GM12878 (cell line): ENCODE measurements around the gene TMPRSS7. TPM values are rescaled to one million over a fixed set of nuclear protein-coding genes. Genes with fewer than 3 reads are reported as not detected.

Source experiments
- ATAC-seq: fragments of 200-7000 bp; cut with Tn5 transposase; 3 replicates; pipeline ENCODE4 v1.9.1; 2020; ENCODE audit warnings: mild to moderate bottlenecking, moderate library complexity
- BruUV-seq: library from RNA; stranded (reverse); fragments of 400-500 nt; replicated peaks from 2 replicates; lab custom pipeline; 2021; lab: Mats Ljungman, UMichigan
- CTCF ChIA-PET: fragments of 300-600 bp; sonication (Branson Sonifier 250); formaldehyde crosslinking; extraction: SDS; loops from one replicate; lab custom pipeline; 2021; ENCODE audit warnings: inconsistent platforms; lab: Yijun Ruan, JAX
- POLR2A ChIA-PET: fragments of 350-600 bp; formaldehyde crosslinking; extraction: SDS; loops from one replicate; lab custom pipeline; 2021; ENCODE audit warnings: inconsistent platforms; lab: Charles Lee
- RAD21 ChIA-PET: fragments of 300-600 bp; sonication (Branson Sonifier 250); formaldehyde crosslinking; loops from one replicate; lab custom pipeline; 2023; ENCODE audit warnings: antibody characterized with exemption; ENCODE audit not compliant: unreplicated experiment; lab: Charles Lee
- SMC1A ChIA-PET: fragments of 300-600 bp; sonication (Branson Sonifier 250); formaldehyde crosslinking; loops from one replicate; lab custom pipeline; 2023; ENCODE audit not compliant: unreplicated experiment, uncharacterized antibody; lab: Charles Lee
- DNase-seq: peaks from one replicate; pipeline ENCODE4 v3.0.0-alpha.2; 2011; ENCODE audit warnings: low read depth, low spot score
- FAIRE-seq: peaks from 3 replicates; lab custom pipeline; 2011; peaks lifted over from hg19 to GRCh38; lab: Jason Lieb, UNC
- H2AFZ ChIP-seq: 2 replicates; pipeline ENCODE4 v1.6.0; 2011; ENCODE audit warnings: low read depth, low read length, control low read depth; ENCODE audit not compliant: control insufficient read depth
- H3K27ac ChIP-seq: 2 replicates; pipeline ENCODE4 v1.5.1; 2011; ENCODE audit warnings: control low read depth; ENCODE audit not compliant: control insufficient read depth, insufficient read depth
- H3K27me3 ChIP-seq, 2 experiments: replicated peaks in 1 of 2; 2 replicates each; pipeline versions ENCODE4 v1.6.0 to v1.6.1; 2011; ENCODE audit warnings: low read length in 1 of 2; ENCODE audit not compliant: control insufficient read depth in 2 of 2, insufficient read depth in 2 of 2
- H3K36me3 ChIP-seq, 2 experiments: 2 replicates each; pipeline ENCODE4 v1.5.1; 2011; ENCODE audit warnings: low read length in 1 of 2; ENCODE audit not compliant: control insufficient read depth in 2 of 2, insufficient read depth in 2 of 2
- H3K4me1 ChIP-seq: 2 replicates; pipeline ENCODE4 v1.6.1; 2011; ENCODE audit warnings: mild to moderate bottlenecking, low read length, moderate library complexity, mixed read lengths; ENCODE audit not compliant: control insufficient read depth, insufficient read depth
- H3K4me2 ChIP-seq: 2 replicates; pipeline ENCODE4 v1.6.0; 2011; ENCODE audit warnings: control low read depth; ENCODE audit not compliant: control insufficient read depth, insufficient read depth
- H3K4me3 ChIP-seq: fragments of 200-600 bp; sonication (generic); 2 replicates; pipeline ENCODE4 v1.5.1; 2016
- H3K79me2 ChIP-seq: 2 replicates; pipeline ENCODE4 v1.6.0; 2011; ENCODE audit warnings: low read length; ENCODE audit not compliant: control insufficient read depth, insufficient read depth
- H3K9ac ChIP-seq: 2 replicates; pipeline ENCODE4 v1.8.0; 2011; ENCODE audit warnings: low read length, control low read depth, mixed read lengths; ENCODE audit not compliant: control insufficient read depth, insufficient read depth
- H3K9me3 ChIP-seq: replicated peaks from 3 replicates; pipeline ENCODE4 v1.5.1; 2011; ENCODE audit warnings: mild to moderate bottlenecking, low read length; ENCODE audit not compliant: control insufficient read depth, insufficient read depth
- H4K20me1 ChIP-seq: 2 replicates; pipeline ENCODE4 v1.6.0; 2011; ENCODE audit not compliant: control insufficient read depth, insufficient read depth
- ATF3 ChIP-seq: IDR thresholded peaks from 2 replicates; pipeline ENCODE4 v1.6.1; 2011; ENCODE audit warnings: low read depth, mild to moderate bottlenecking, low read length, moderate library complexity, borderline replicate concordance; ENCODE audit errors: extremely low read depth
- ATF7 ChIP-seq: fragments of 450-650 bp; IDR thresholded peaks from 2 replicates; pipeline ENCODE4 v1.6.1; 2016; ENCODE audit warnings: low read depth, mild to moderate bottlenecking
- CBFB ChIP-seq: IDR thresholded peaks from 2 replicates; pipeline ENCODE4 v1.6.1; 2016; ENCODE audit warnings: antibody characterized with exemption, low read depth
- CBX3 ChIP-seq: fragments of 200-600 bp; sonication (generic); IDR thresholded peaks from 2 replicates; pipeline ENCODE4 v1.6.1; 2016; ENCODE audit warnings: low read depth, borderline replicate concordance
- E2F4 ChIP-seq: IDR thresholded peaks from 2 replicates; pipeline ENCODE4 v1.6.1; 2012; ENCODE audit warnings: low read depth, low read length, improper control_type of control experiment
- FOS ChIP-seq: IDR thresholded peaks from 3 replicates; pipeline ENCODE4 v1.6.1; 2011; ENCODE audit warnings: borderline replicate concordance; ENCODE audit not compliant: insufficient read length; ENCODE audit errors: extremely low read depth
- KAT2A ChIP-seq: conservative IDR thresholded peaks from 2 replicates; pipeline ENCODE4 v1.6.1; 2011; ENCODE audit warnings: low read depth, low read length; ENCODE audit not compliant: control insufficient read depth
- NFIC ChIP-seq: IDR thresholded peaks from 2 replicates; pipeline ENCODE4 v1.6.1; 2012; ENCODE audit warnings: low read depth, mild to moderate bottlenecking, inconsistent platforms, low read length, moderate library complexity
- NFYA ChIP-seq: IDR thresholded peaks from 2 replicates; pipeline ENCODE4 v1.6.1; 2011; ENCODE audit warnings: low read depth, mild to moderate bottlenecking, low read length, improper control_type of control experiment, borderline replicate concordance
- PBX3 ChIP-seq: IDR thresholded peaks from 2 replicates; pipeline ENCODE4 v1.6.1; 2011; ENCODE audit warnings: mild to moderate bottlenecking, low read depth, low read length, moderate library complexity; ENCODE audit not compliant: insufficient replicate concordance
- RFX5 ChIP-seq: IDR thresholded peaks from 2 replicates; pipeline ENCODE4 v1.6.1; 2011; ENCODE audit warnings: low read depth, low read length, improper control_type of control experiment
- SRF ChIP-seq, 2 experiments: IDR thresholded peaks; 2 replicates each; pipeline ENCODE4 v1.6.1; 2011; ENCODE audit warnings: low read depth in 2 of 2, low read length in 2 of 2, mild to moderate bottlenecking in 1 of 2, moderate library complexity in 1 of 2
- YBX1 ChIP-seq: fragments of 450-650 bp; IDR thresholded peaks from 2 replicates; pipeline ENCODE4 v1.6.1; 2016; ENCODE audit warnings: antibody characterized with exemption
- ZNF207 ChIP-seq: fragments of 450-650 bp; IDR thresholded peaks from 2 replicates; pipeline ENCODE4 v1.6.1; 2014; ENCODE audit warnings: antibody characterized with exemption, mild to moderate bottlenecking, borderline replicate concordance
- WGBS: methylation state at CpG from one replicate; pipeline ENCODE4 v1.1.6; 2016; ENCODE audit warnings: low lambda C conversion rate; ENCODE audit not compliant: insufficient replicate concordance, insufficient coverage; ENCODE audit errors: missing lambda C conversion rate; 5-methylcytosine and 5-hydroxymethylcytosine counted together
- in situ Hi-C: fragments of 300-500 bp; cut with MboI; formaldehyde crosslinking; loops from 9 replicates; pipeline ENCODE4 v1.14.3; 2018; ENCODE audit warnings: mixed read lengths
- intact Hi-C: fragments of 100-400 bp; cut with micrococcal nuclease; formaldehyde crosslinking; loops from one replicate; pipeline ENCODE4 v1.14.2; 2022; ENCODE audit not compliant: unreplicated experiment
- polyA plus RNA-seq, 11 experiments: library from polyadenylated mRNA; depleted of rRNA in 4 of 11; unstranded in 6 of 11; stranded (reverse) in 5 of 11; fragments of >200 nt; fragmentation: Nextera tagmentation in 4 of 11; fragmentation: Illumina TruSeq in 1 of 11; extraction: Ambion mirVana in 4 of 11; extraction: Trizol in 1 of 11; gene quantifications; 1 replicate in 1 of 11; 2 replicates in 10 of 11; pipeline versions ENCODE4 v1.2.1 to v1.2.3, GENCODE V29; 2011 to 2016; ENCODE audit warnings: inconsistent platforms in 2 of 11, missing spikeins in 2 of 11, low read depth in 1 of 11
- total RNA-seq, 4 experiments: library from RNA; depleted of rRNA in 3 of 4; stranded (reverse); fragments of >200 nt in 3 of 4; fragmentation: Illumina TruSeq in 1 of 4; extraction: Trizol in 1 of 4; gene quantifications; 2 replicates each; pipeline versions ENCODE4 v1.2.1 to v1.2.3, GENCODE V29; 2013 to 2021
- TF ChIP-seq, protein P1 (sequence below): fragments of 450-650 bp; IDR thresholded peaks from 2 replicates; pipeline ENCODE4 v1.6.1; 2018; ENCODE audit warnings: borderline replicate concordance, mild to moderate bottlenecking; ENCODE audit not compliant: partially characterized antibody

Gene TMPRSS7
- total and polyA plus RNA-seq, 10 of the 15 experiments (the other 5 are each of a cell fraction or from before 2014, with no cell fraction given), result 0.03 TPM; not detected in 9

DNA sequence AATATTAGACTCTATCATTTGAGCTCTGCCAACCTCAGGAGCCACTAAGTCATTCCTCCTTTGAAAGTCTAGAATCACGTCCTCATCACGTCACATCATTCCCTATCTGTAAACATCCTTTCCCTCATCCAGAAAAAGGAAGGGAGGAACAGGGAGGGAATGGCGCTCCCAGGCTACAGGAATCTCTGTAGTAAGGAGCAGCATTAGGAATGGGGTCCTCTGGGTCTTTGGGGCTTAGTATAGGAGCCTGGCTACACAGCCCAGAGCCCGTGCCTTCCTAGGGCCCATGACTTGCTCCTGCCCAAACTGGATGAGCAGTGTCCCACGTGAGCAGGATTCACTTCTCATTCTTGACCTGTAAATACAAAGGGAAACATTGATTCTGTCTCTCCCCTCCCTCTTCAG lies 34.2 kb upstream of the TMPRSS7 start:
- peaks cover 6% of the 10 kb centered on the region; the same call in 1 of the 2 replicates for H3K4me1 ChIP-seq
- no peak overlapping the region for H3K4me2 ChIP-seq
- H3K4me3 ChIP-seq, result no peak overlapping the region
- H3K27ac ChIP-seq, result no peak overlapping the region
- no peaks in the 10 kb centered on the region for H4K20me1 ChIP-seq
- H2AFZ ChIP-seq, result no peak overlapping the region
- BruUV-seq, result no TSS peak
- ChIA-PET RAD21 (interaction anchor here (3.7 to 5.0 kb wide), 2 partner anchors 11 to 12 kb away, joined by 19 to 31 read pairs; no protein-coding TSS in a partner anchor), POLR2A (no interaction called here), SMC1A (interaction anchor here (1.1 to 21.1 kb wide), 4 partner anchors 9 to 285 kb away, joined by 5 to 417 read pairs (median 47); partner anchors contain the start of gene ABHD10), CTCF (interaction anchor here (0.8 to 15.4 kb wide), 7 partner anchors 9 to 43 kb away, joined by 3 to 467 read pairs (median 15); no protein-coding TSS in a partner anchor)
- FAIRE-seq, result no peak
- peaks cover 0 to 2% of the 10 kb centered on the region in 2 experiments; a peak in 3 of 4 replicates for H3K27me3 ChIP-seq
- ATAC-seq, result no peak
- H3K9me3 ChIP-seq, result no peaks in the 10 kb centered on the region
- in situ Hi-C loops, result no loop called here
- 69% methylated on average over 5 of the region's 5 CpGs for WGBS
- H3K36me3 ChIP-seq, result no peaks in the 10 kb centered on the region
- intact Hi-C loops, result no loop called here
- H3K79me2 ChIP-seq, result no peaks in the 10 kb centered on the region
- DNase-seq, result no peak
- no peak for TF ChIP-seq KAT2A
- TF ChIP-seq CBX3, result no peak
- TF ChIP-seq NFYA, result no peak
- no peak for TF ChIP-seq E2F4
- no peak for TF ChIP-seq SRF (IDR thresholded peaks at IDR 0.05; ENCODE audit: low read depth in 2 of 2, low read length in 2 of 2)
- TF ChIP-seq ATF3, result no peak
- no peak for TF ChIP-seq ATF7
- no peak for TF ChIP-seq RFX5
- TF ChIP-seq CBFB, result no peak
- TF ChIP-seq PBX3, result no peak
- no peak for TF ChIP-seq ZNF207
- TF ChIP-seq YBX1, result no peak
- TF ChIP-seq FOS, result no peak
- TF ChIP-seq, protein P1, sequence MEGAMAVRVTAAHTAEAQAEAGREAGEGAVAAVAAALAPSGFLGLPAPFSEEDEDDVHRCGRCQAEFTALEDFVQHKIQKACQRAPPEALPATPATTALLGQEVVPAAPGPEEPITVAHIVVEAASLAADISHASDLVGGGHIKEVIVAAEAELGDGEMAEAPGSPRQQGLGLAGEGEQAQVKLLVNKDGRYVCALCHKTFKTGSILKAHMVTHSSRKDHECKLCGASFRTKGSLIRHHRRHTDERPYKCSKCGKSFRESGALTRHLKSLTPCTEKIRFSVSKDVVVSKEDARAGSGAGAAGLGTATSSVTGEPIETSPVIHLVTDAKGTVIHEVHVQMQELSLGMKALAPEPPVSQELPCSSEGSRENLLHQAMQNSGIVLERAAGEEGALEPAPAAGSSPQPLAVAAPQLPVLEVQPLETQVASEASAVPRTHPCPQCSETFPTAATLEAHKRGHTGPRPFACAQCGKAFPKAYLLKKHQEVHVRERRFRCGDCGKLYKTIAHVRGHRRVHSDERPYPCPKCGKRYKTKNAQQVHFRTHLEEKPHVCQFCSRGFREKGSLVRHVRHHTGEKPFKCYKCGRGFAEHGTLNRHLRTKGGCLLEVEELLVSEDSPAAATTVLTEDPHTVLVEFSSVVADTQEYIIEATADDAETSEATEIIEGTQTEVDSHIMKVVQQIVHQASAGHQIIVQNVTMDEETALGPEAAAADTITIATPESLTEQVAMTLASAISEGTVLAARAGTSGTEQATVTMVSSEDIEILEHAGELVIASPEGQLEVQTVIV, result no peak
- no peak for TF ChIP-seq NFIC
- no peak overlapping the region for H3K9ac ChIP-seq
